Body of pancreas (tissue), 4 donors: Measurements from ENCODE around the gene CEP72.

Experiments
- POLR2A ChIP-seq, 3 donors: fragments of 450-650 bp; IDR thresholded peaks; one replicate each; pipeline ENCODE4 v1.6.1; 2016; ENCODE audit warnings: antibody characterized with exemption in 3 of 3, mild to moderate bottlenecking in 2 of 3
- TF ChIP-seq, protein P1 (sequence below), 7 experiments: fragments of 450-650 bp in 4 of 7; fragments of 200-600 bp in 3 of 7; sonication (generic) in 3 of 7; IDR thresholded peaks; one replicate each; pipeline ENCODE4 v1.5.1; 2016 to 2019; ENCODE audit warnings: antibody characterized with exemption in 7 of 7

DNA sequence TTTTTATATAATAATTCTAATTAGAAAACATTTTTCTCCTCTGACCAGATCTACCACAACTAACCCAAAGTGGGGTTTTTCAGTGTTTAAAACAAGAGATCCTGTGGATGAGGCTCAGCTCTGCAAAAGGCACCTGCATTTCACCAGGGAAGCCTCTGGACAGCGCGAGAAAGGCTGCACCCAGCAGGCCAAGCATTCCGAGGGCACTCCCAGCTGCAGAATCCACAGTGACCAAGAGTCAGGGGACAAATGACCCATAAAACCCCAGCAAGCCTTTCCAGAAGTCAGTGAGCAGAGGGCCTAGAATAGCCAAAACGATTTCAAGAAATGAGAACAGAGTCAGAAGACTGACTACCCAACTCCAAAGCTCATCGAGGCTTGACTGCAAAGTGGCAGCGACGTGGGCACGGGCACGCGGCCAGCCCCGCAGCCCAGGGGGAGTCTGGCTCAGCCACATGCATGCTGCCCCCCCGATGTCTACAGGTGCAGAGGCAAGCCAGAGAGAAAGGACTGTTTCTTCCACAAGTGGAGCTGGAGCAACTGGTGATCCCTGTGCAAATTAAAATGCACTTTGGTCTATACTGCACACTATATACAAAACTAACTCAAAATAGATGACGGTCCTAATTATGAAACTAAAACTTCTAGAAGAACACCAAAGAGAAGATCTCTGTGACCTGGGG, 54.8 kb downstream of the CEP72 start:
- TF ChIP-seq, protein P1, sequence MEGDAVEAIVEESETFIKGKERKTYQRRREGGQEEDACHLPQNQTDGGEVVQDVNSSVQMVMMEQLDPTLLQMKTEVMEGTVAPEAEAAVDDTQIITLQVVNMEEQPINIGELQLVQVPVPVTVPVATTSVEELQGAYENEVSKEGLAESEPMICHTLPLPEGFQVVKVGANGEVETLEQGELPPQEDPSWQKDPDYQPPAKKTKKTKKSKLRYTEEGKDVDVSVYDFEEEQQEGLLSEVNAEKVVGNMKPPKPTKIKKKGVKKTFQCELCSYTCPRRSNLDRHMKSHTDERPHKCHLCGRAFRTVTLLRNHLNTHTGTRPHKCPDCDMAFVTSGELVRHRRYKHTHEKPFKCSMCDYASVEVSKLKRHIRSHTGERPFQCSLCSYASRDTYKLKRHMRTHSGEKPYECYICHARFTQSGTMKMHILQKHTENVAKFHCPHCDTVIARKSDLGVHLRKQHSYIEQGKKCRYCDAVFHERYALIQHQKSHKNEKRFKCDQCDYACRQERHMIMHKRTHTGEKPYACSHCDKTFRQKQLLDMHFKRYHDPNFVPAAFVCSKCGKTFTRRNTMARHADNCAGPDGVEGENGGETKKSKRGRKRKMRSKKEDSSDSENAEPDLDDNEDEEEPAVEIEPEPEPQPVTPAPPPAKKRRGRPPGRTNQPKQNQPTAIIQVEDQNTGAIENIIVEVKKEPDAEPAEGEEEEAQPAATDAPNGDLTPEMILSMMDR (IDR thresholded peaks at IDR 0.05): no peak
- TF ChIP-seq POLR2A (IDR thresholded peaks at IDR 0.05): no peak
